Stomach (tissue), 4 donors: ENCODE measurements around the gene RC3H2.

Experiments used
- CTCF ChIP-seq, 7 experiments: fragments of 450-650 bp in 4 of 7; fragments of 200-600 bp in 3 of 7; sonication (generic) in 3 of 7; IDR thresholded peaks; one replicate each; pipeline ENCODE4 v1.5.1; 2016 to 2019; ENCODE audit warnings: antibody characterized with exemption in 7 of 7, control low read depth in 2 of 7, mild to moderate bottlenecking in 1 of 7
- POLR2A ChIP-seq, 4 donors: fragments of 450-650 bp; IDR thresholded peaks; one replicate each; pipeline ENCODE4 v1.6.1; 2016; ENCODE audit warnings: antibody characterized with exemption in 4 of 4, control low read depth in 2 of 4, mild to moderate bottlenecking in 1 of 4, moderate library complexity in 1 of 4

- TF ChIP-seq POLR2A (IDR thresholded peaks at IDR 0.05) (no peak), CTCF (IDR thresholded peaks at IDR 0.05) (no peak)
These were observed 40.1 kb upstream of the RC3H2 start for GRCh38 chr9:122944960-122945888.
